Activated naive CD8-positive, alpha-beta T cell (primary cell): ENCODE results near the gene PARD3B.
"Not testable (repeated sequence)": the region's sequence is repeated elsewhere in the genome, so short reads cannot be mapped to it uniquely, and the experiment has no call there.

Experiments
- H3K27ac Mint-ChIP-seq: one replicate; pipeline ENCODE4 v1.8.0; 2021; ENCODE audit warnings: mixed read lengths
- H3K27me3 Mint-ChIP-seq: one replicate; pipeline ENCODE4 v1.8.0; 2021; ENCODE audit warnings: mixed read lengths
- H3K36me3 Mint-ChIP-seq: one replicate; pipeline ENCODE4 v1.8.0; 2021; ENCODE audit warnings: mixed read lengths
- H3K4me1 Mint-ChIP-seq: one replicate; pipeline ENCODE4 v1.8.0; 2021; ENCODE audit warnings: low read depth, mixed read lengths
- H3K4me3 Mint-ChIP-seq: one replicate; pipeline ENCODE4 v1.8.0; 2021; ENCODE audit warnings: mild to moderate bottlenecking, mixed read lengths
- H3K9me3 Mint-ChIP-seq: one replicate; pipeline ENCODE4 v1.8.0; 2021; ENCODE audit warnings: low read depth, mixed read lengths

PARD3B gene

GRCh38 chr2:205199165-205199850, 654.0 kb downstream of the PARD3B start:
- Mint-ChIP-seq H3K27ac (no peak overlapping the region), H3K9me3 (no peaks in the 10 kb centered on the region), H3K4me3 (no peak overlapping the region), H3K27me3 (no peaks in the 10 kb centered on the region), H3K36me3 (no peaks in the 10 kb centered on the region), H3K4me1 (peaks cover 7% of the 10 kb centered on the region)

- no peaks in the 10 kb centered on the region for H3K27me3 Mint-ChIP-seq
- H3K9me3 Mint-ChIP-seq: no peaks in the 10 kb centered on the region
- no peaks in the 10 kb centered on the region for H3K36me3 Mint-ChIP-seq
- no peak overlapping the region for H3K4me3 Mint-ChIP-seq
- H3K27ac Mint-ChIP-seq: no peak overlapping the region
- H3K4me1 Mint-ChIP-seq: no peaks in the 10 kb centered on the region
These were observed 665.2 kb downstream of the PARD3B start for GRCh38 chr2:205210494-205210893.

DNA sequence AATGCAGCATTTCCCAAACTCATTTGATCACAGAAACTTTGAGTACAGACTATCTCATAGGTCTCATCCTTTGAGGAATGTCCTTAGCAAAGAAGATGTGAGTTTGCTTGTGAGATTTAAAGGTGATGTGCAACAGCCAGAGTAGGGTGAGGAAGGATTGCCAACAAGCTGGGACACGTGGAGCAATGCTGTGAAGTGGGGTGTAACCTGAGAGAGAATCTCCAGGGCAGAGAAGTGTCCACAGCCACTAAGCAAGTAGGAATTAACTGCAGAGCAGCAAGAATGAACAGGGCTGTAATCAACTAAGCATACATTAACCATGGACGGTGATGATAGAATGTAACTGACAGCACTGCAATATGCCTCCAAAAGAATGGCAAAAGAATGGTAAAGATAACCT, 667.1 kb downstream of the PARD3B start:
- Mint-ChIP-seq H3K4me3 (no peak overlapping the region), H3K9me3 (no peaks in the 10 kb centered on the region), H3K36me3 (no peaks in the 10 kb centered on the region), H3K4me1 (no peaks in the 10 kb centered on the region), H3K27me3 (no peaks in the 10 kb centered on the region), H3K27ac (no peak overlapping the region)

- Mint-ChIP-seq H3K4me1 (no peaks in the 10 kb centered on the region), H3K27ac (no peak overlapping the region), H3K9me3 (no peaks in the 10 kb centered on the region), H3K36me3 (no peaks in the 10 kb centered on the region), H3K4me3 (no peak overlapping the region), H3K27me3 (no peaks in the 10 kb centered on the region)
These were observed 670.8 kb downstream of the PARD3B start for GRCh38 chr2:205216092-205216491.

GRCh38 chr2:205216580-205216979, 671.3 kb downstream of the PARD3B start:
- no peaks in the 10 kb centered on the region for H3K4me1 Mint-ChIP-seq

GRCh38 chr2:205217004-205217403, 671.7 kb downstream of the PARD3B start:
- Mint-ChIP-seq H3K4me1 (no peaks in the 10 kb centered on the region), H3K27me3 (no peaks in the 10 kb centered on the region), H3K27ac (no peak overlapping the region), H3K4me3 (no peak overlapping the region), H3K36me3 (no peaks in the 10 kb centered on the region), H3K9me3 (no peaks in the 10 kb centered on the region)

More at GRCh38 chr2:205216580-205216979, 671.3 kb downstream of the PARD3B start:
- Mint-ChIP-seq H3K36me3 (no peaks in the 10 kb centered on the region), H3K27ac (no peak overlapping the region), H3K27me3 (no peaks in the 10 kb centered on the region), H3K4me3 (no peak overlapping the region), H3K9me3 (no peaks in the 10 kb centered on the region)

- H3K4me3 Mint-ChIP-seq: no peak overlapping the region
- H3K9me3 Mint-ChIP-seq: no peaks in the 10 kb centered on the region
- H3K27me3 Mint-ChIP-seq: no peaks in the 10 kb centered on the region
- H3K4me1 Mint-ChIP-seq: no peaks in the 10 kb centered on the region
- H3K27ac Mint-ChIP-seq: no peak overlapping the region
- no peaks in the 10 kb centered on the region for H3K36me3 Mint-ChIP-seq
These were observed 672.8 kb downstream of the PARD3B start for GRCh38 chr2:205218056-205218455.

DNA sequence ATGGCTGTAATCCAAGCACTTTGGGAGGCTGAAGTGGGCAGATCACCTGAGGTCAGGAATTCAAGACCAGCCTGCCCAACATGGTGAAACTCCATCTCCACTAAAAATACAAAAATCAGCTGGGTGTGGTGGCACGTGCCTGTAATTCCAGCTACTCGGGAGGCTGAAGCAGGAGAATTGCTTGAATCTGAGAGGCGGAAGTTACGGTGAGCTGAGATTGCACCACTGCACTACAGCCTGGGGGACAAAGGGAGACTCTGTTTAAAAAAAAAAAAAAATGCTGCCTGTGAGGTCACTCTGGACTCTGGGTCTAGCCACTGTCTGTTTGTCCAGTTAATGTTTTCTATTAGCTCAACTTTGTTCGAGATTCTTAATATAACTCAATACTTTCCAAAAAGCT, 673.5 kb downstream of the PARD3B start:
- H3K9me3 Mint-ChIP-seq, H3K36me3 Mint-ChIP-seq, H3K4me3 Mint-ChIP-seq, H3K4me1 Mint-ChIP-seq, H3K27me3 Mint-ChIP-seq, H3K27ac Mint-ChIP-seq: not testable (repeated sequence)

DNA sequence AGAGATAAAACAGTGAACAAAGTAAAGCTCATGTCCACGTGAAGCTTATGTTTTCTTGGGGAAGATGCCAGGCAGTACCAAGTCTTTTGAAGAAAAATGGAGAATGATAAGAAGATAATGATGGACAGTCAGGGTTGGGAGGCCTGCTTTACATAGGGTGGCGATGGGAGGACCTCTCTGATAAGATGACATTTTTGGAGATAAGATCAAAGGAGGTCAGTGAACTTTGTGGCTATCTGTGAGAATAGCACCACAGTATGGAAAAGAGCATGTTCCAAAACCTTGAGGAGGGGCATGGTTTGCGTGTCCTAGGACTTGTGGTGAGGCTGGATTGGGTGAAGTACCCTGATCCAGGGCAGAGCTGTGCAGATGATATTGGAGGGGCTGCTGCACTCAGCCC, 675.3 kb downstream of the PARD3B start:
- Mint-ChIP-seq H3K36me3 (peaks cover 2% of the 10 kb centered on the region), H3K27ac (no peak overlapping the region), H3K9me3 (peaks cover 8% of the 10 kb centered on the region), H3K4me3 (no peak overlapping the region), H3K27me3 (no peaks in the 10 kb centered on the region), H3K4me1 (no peaks in the 10 kb centered on the region)

DNA sequence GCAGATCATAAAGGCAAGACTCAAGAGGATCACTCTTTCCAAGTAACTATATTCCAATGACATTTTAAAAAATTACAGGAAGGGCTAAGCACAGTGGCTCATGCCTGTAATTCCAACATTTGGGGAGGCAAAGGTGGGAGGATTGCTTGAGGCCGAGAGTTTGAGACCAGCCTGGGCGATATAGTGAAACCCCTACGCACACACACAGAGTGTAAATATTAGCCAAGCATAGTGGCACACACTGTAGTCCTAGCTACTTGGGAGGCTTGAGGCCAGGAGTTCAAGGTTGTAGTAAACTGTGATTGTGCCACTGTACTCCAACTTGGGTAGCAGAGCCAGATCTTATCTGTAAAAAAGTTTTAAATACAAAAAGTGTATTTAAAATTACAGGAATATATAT, 686.8 kb downstream of the PARD3B start:
- Mint-ChIP-seq H3K9me3 (no peaks in the 10 kb centered on the region), H3K4me3 (no peak overlapping the region), H3K27me3 (no peaks in the 10 kb centered on the region), H3K27ac (no peak overlapping the region), H3K36me3 (peaks cover 4% of the 10 kb centered on the region), H3K4me1 (no peaks in the 10 kb centered on the region)

GRCh38 chr2:205235434-205235833, 690.2 kb downstream of the PARD3B start:
- H3K27me3 Mint-ChIP-seq: no peaks in the 10 kb centered on the region
- H3K4me3 Mint-ChIP-seq: no peak overlapping the region
- no peak overlapping the region for H3K27ac Mint-ChIP-seq

DNA sequence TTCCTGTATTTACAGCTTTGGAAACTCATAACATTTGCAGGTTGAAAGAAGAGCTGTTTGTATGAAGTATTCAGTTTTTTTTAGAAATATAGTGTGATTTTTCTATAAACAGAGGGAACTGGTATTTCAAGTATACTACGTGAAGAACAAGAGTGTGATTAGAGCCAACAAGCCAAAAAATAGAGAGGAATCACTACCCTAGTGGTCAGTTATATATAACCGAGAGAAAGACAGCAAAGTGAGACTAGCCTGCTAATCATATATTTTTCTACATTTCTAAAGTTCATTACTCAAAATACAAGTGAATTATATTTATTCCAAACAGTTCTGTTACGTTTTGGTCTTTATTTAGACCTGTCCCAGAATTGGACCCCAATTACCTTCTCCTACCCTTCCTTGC, 692.2 kb downstream of the PARD3B start:
- Mint-ChIP-seq H3K9me3 (no peaks in the 10 kb centered on the region), H3K36me3 (no peaks in the 10 kb centered on the region), H3K4me3 (no peak overlapping the region), H3K27me3 (no peaks in the 10 kb centered on the region), H3K4me1 (no peaks in the 10 kb centered on the region), H3K27ac (no peak overlapping the region)

More at GRCh38 chr2:205235434-205235833, 690.2 kb downstream of the PARD3B start:
- no peaks in the 10 kb centered on the region for H3K4me1 Mint-ChIP-seq
- H3K9me3 Mint-ChIP-seq: no peaks in the 10 kb centered on the region
- peaks cover 4% of the 10 kb centered on the region for H3K36me3 Mint-ChIP-seq

GRCh38 chr2:205245001-205245400, 699.7 kb downstream of the PARD3B start:
- no peak overlapping the region for H3K27ac Mint-ChIP-seq
- H3K27me3 Mint-ChIP-seq: no peaks in the 10 kb centered on the region
- no peaks in the 10 kb centered on the region for H3K4me1 Mint-ChIP-seq
- peaks cover 4% of the 10 kb centered on the region for H3K9me3 Mint-ChIP-seq
- H3K36me3 Mint-ChIP-seq: no peaks in the 10 kb centered on the region
- H3K4me3 Mint-ChIP-seq: no peak overlapping the region

DNA sequence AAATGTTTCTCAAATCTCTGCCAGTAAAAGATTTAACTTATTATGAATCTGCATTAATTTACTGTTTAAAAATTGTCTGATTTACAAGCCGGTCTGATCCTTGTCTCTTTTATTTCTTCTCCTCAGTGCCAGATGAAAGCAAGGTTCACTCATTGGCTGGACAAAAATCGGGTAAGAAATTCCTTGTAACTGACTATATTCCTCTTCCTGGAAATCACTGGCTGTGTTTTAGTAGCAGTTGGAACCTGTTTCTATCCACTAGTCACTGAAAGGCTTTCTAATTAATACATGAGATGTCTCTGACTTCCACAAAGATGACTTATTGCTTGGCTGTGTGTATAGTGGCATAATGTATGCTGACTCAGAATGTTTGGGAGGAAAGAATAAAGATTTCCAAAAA, 700.4 kb downstream of the PARD3B start:
- Mint-ChIP-seq H3K4me1 (no peaks in the 10 kb centered on the region), H3K27me3 (no peaks in the 10 kb centered on the region), H3K36me3 (no peaks in the 10 kb centered on the region), H3K9me3 (peaks cover 4% of the 10 kb centered on the region), H3K27ac (no peak overlapping the region), H3K4me3 (no peak overlapping the region)

DNA sequence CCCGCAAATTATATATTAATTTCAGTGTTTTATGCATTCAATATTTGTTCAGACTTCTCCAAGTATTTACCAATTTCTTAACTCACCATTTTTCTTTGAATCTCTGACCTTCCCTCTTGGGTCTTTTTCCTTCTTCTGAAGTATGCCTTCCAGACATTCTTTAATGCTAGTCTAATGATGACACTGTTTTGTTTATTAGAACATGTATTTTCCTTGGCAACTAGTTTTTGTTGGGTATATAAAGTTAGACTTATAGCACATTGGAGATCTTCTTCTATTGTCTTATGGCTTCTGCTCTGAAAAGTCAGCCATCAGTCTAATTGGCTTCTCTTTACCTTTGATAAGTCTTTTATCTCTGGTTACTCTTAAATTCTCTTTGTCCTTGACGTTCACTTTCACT, 713.8 kb downstream of the PARD3B start:
- Mint-ChIP-seq H3K4me1 (no peaks in the 10 kb centered on the region), H3K27ac (no peak overlapping the region), H3K36me3 (peaks cover 7% of the 10 kb centered on the region), H3K9me3 (no peaks in the 10 kb centered on the region), H3K27me3 (peaks cover 3% of the 10 kb centered on the region), H3K4me3 (no peak overlapping the region)

DNA sequence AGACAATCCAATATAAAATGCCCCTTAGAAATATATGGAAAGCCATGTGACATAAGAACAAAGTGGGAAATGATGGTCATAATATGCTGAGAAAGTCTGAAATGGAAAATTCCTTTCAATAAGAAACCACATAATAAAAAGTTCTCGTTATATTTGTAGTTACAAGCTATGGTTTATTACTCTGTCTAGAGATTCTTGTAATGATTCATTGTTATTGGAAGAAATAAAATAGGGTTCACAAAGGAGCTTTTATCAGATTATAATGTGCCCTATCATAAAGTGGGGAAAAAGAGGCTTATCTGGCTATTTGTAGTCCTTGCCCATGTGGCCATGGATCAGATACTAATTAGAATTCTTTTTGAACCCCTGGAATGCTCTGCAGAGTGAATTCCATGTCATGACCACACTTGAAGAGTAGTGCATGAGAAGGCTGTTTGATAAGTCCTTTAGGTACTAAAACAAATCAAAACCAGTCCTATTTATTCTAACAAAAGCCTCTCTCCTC, 716.3 kb downstream of the PARD3B start:
- no peak overlapping the region for H3K4me3 Mint-ChIP-seq
- peaks cover 7% of the 10 kb centered on the region for H3K36me3 Mint-ChIP-seq
- peaks cover 3% of the 10 kb centered on the region for H3K27me3 Mint-ChIP-seq
- no peaks in the 10 kb centered on the region for H3K9me3 Mint-ChIP-seq
- no peaks in the 10 kb centered on the region for H3K4me1 Mint-ChIP-seq
- no peak overlapping the region for H3K27ac Mint-ChIP-seq
